Fibroblast of lung (primary cell): Measurements from ENCODE around the gene SANBR.

Experiments used
- CTCF ChIP-seq, 2 donors: IDR thresholded peaks in 1 of 2; conservative IDR thresholded peaks in 1 of 2; 1 replicate in 1 of 2; 2 replicates in 1 of 2; pipeline ENCODE4 v1.5.1; 2011 to 2012; ENCODE audit warnings: low read length in 2 of 2, control low read depth in 1 of 2, inconsistent platforms in 1 of 2, low read depth in 1 of 2, mild to moderate bottlenecking in 1 of 2
- EZH2 ChIP-seq: IDR thresholded peaks from 2 replicates; pipeline ENCODE4 v1.5.1; 2012; ENCODE audit warnings: low read length, control low read depth, mild to moderate bottlenecking; ENCODE audit errors: missing control alignments

- TF ChIP-seq CTCF (conservative IDR thresholded peaks at IDR 0.05 in 1 of 2, IDR thresholded peaks at IDR 0.05 in 1 of 2; ENCODE audit: low read depth in 1 of 2, low read length in 2 of 2) (no peak), EZH2 (no peak)
Measured at GRCh38 chr2:61018318-61018755, 47.3 kb upstream of the SANBR start.
